HEK293 (cell line): ENCODE results near the gene HS3ST3A1.

Experiments used
- PRDM10 ChIP-seq: fragments of 450-650 bp; formaldehyde crosslinking; IDR thresholded peaks from 2 replicates; pipeline ENCODE4 v1.5.1; 2016; ENCODE audit warnings: missing biosample characterization, missing genetic modification characterization
- SALL2 ChIP-seq: fragments of 450-650 bp; formaldehyde crosslinking; IDR thresholded peaks from 2 replicates; pipeline ENCODE4 v1.5.0; 2017; ENCODE audit warnings: missing biosample characterization, mild to moderate bottlenecking, missing genetic modification characterization, borderline replicate concordance
- TCF7L2 ChIP-seq: IDR thresholded peaks from 2 replicates; pipeline ENCODE4 v1.6.1; 2011; ENCODE audit warnings: low read depth, mild to moderate bottlenecking, inconsistent platforms, low read length, moderate library complexity, borderline replicate concordance
- YY1 ChIP-seq: fragments of 450-650 bp; formaldehyde crosslinking; IDR thresholded peaks from 2 replicates; pipeline ENCODE4 v1.5.1; 2018; ENCODE audit warnings: missing biosample characterization, missing genetic modification characterization
- TF ChIP-seq, protein P1 (sequence below): IDR thresholded peaks from 2 replicates; pipeline ENCODE4 v1.6.1; 2011; ENCODE audit warnings: mild to moderate bottlenecking, low read depth, low read length, borderline replicate concordance

- no peak for TF ChIP-seq YY1 (tag by site-specific recombination)
- TF ChIP-seq SALL2, result no peak
- no peak for TF ChIP-seq TCF7L2
- TF ChIP-seq, protein P1, sequence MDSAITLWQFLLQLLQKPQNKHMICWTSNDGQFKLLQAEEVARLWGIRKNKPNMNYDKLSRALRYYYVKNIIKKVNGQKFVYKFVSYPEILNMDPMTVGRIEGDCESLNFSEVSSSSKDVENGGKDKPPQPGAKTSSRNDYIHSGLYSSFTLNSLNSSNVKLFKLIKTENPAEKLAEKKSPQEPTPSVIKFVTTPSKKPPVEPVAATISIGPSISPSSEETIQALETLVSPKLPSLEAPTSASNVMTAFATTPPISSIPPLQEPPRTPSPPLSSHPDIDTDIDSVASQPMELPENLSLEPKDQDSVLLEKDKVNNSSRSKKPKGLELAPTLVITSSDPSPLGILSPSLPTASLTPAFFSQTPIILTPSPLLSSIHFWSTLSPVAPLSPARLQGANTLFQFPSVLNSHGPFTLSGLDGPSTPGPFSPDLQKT, result no peak
- no peak for TF ChIP-seq PRDM10 (tag by site-specific recombination)
Observed at GRCh38 chr17:13583996-13584700, 17.6 kb downstream of the HS3ST3A1 start.
